Activated CD4-positive, alpha-beta memory T cell treated with anti-CD3 and anti-CD28 coated beads for 36 hours (primary cell): ENCODE measurements around the gene MTAP. TPM values are rescaled to one million over a fixed set of nuclear protein-coding genes. Genes with fewer than 3 reads are reported as not detected.

ENCODE experiments used
- CTCF ChIA-PET: fragments of 350-600 bp; sonication (Branson Sonifier 250); formaldehyde crosslinking; loops from one replicate; lab custom pipeline; 2021; ENCODE audit warnings: antibody characterized with exemption, inconsistent platforms; lab: Charles Lee
- POLR2A ChIA-PET: fragments of 350-600 bp; sonication (Branson Sonifier 250); formaldehyde crosslinking; loops from one replicate; lab custom pipeline; 2021; ENCODE audit warnings: antibody characterized with exemption; lab: Charles Lee
- DNase-seq: peaks from one replicate; pipeline ENCODE4 v3.0.0-alpha.2; 2020
- H3K27ac Mint-ChIP-seq: one replicate; pipeline ENCODE4 v1.8.0; 2021; ENCODE audit warnings: mixed read lengths
- H3K27me3 Mint-ChIP-seq: one replicate; pipeline ENCODE4 v1.8.0; 2021; ENCODE audit warnings: mixed read lengths
- H3K36me3 Mint-ChIP-seq: one replicate; pipeline ENCODE4 v1.8.0; 2021; ENCODE audit warnings: mixed read lengths
- H3K4me1 Mint-ChIP-seq: one replicate; pipeline ENCODE4 v1.8.0; 2021; ENCODE audit warnings: low read depth, mixed read lengths
- H3K4me3 Mint-ChIP-seq: one replicate; pipeline ENCODE4 v1.8.0; 2021; ENCODE audit warnings: mild to moderate bottlenecking, mixed read lengths
- H3K9me3 Mint-ChIP-seq: one replicate; pipeline ENCODE4 v1.8.0; 2021; ENCODE audit warnings: mixed read lengths
- intact Hi-C: fragments of 100-400 bp; cut with micrococcal nuclease; formaldehyde crosslinking; loops from one replicate; pipeline ENCODE4 v1.15.1; 2023
- total RNA-seq, 2 experiments: library from RNA; stranded (reverse); gene quantifications; one replicate each; pipeline ENCODE4 v1.2.3, GENCODE V29; 2021

Gene MTAP
- total RNA-seq, 2 experiments from 2014 or later = 55.6 to 62.3 TPM

DNA sequence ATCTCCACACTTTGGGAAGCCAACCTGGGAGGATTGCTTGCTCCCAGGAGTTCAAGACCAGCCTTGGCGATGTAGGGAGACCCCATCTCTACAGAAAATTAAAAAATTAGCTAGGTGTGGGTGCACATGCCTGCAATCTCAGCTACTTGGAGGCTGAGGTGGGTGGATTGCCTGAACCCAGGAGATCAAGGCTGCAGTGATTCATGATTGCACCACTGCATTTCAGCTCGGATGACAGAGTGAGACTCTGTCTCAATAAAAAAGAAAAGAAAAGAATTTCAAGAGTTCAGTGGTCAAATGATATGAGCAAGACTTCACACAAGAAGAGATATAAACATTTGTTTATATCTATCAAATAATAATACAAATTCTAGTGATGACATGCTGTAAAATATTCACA is 23.0 kb upstream of the MTAP start:
- no peaks in the 10 kb centered on the region for H3K36me3 Mint-ChIP-seq
- intact Hi-C loops = no loop called here
- H3K27me3 Mint-ChIP-seq = no peaks in the 10 kb centered on the region
- H3K9me3 Mint-ChIP-seq = no peaks in the 10 kb centered on the region
- POLR2A ChIA-PET = no interaction called here
- CTCF ChIA-PET = interaction anchor here (1.5 to 2.2 kb wide), 3 partner anchors 9 to 345 kb away, joined by 3 to 11 read pairs (median 6); no protein-coding TSS in a partner anchor
- no peak overlapping the region for H3K4me3 Mint-ChIP-seq
- peaks cover 3% of the 10 kb centered on the region for H3K4me1 Mint-ChIP-seq
- H3K27ac Mint-ChIP-seq = no peak overlapping the region
- no peak for DNase-seq

DNA sequence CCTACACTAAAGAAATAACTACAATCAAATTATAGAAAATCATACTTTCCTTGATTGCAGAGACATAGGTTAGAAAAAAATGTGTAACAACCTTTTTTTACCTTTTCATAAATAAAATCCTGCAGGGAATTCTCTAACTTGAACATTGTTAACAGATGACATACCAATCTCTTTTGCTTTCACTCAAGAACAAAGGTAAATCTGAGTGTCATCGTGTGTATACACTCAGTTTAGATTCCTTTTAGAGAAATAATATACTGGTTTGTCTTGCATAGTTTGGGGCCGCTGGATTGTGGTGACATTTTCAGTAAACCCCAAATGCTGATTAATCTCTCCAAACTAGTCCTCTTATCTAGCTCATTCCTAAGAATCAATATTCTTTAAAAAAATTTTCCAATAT is 20.8 kb upstream of the MTAP start:
- H3K27ac Mint-ChIP-seq = no peak overlapping the region
- H3K27me3 Mint-ChIP-seq = no peaks in the 10 kb centered on the region
- no peaks in the 10 kb centered on the region for H3K9me3 Mint-ChIP-seq
- ChIA-PET CTCF (interaction anchor here (1.0 to 2.2 kb wide), 4 partner anchors 7 to 347 kb away, joined by 4 to 11 read pairs (median 6); no protein-coding TSS in a partner anchor), POLR2A (no interaction called here)
- DNase-seq = no peak
- peaks cover 3% of the 10 kb centered on the region for H3K4me1 Mint-ChIP-seq
- H3K4me3 Mint-ChIP-seq = no peak overlapping the region
- no peaks in the 10 kb centered on the region for H3K36me3 Mint-ChIP-seq
- intact Hi-C loops = no loop called here

DNA sequence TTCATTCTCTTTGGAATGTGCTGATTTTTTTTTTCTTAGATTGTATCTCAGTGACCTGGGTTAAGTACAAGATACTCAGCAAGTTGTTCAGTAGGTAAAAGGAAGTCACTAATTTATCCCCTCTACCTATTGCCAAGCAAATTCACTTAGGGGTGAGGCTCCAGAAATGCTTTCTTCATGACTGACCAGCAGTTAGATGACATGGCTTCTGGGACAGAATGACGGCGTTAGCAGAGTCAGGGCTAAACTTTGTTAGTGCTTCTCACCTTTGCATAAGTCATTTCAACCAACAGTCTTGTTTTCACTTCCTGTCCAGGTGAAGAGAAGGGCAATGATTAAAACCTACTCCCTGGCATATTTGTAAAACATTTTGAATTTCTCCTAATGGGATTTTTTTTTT is 20.2 kb upstream of the MTAP start:
- no peak overlapping the region for H3K4me3 Mint-ChIP-seq
- H3K4me1 Mint-ChIP-seq = peaks cover 3% of the 10 kb centered on the region
- intact Hi-C loops = no loop called here
- H3K36me3 Mint-ChIP-seq = no peaks in the 10 kb centered on the region
- no peak for DNase-seq
- ChIA-PET POLR2A (no interaction called here), CTCF (interaction anchor here (1.0 kb wide), 1 partner anchor 348 kb away, joined by 4 read pairs; no protein-coding TSS in a partner anchor)
- H3K27me3 Mint-ChIP-seq = no peaks in the 10 kb centered on the region
- no peaks in the 10 kb centered on the region for H3K9me3 Mint-ChIP-seq
- no peak overlapping the region for H3K27ac Mint-ChIP-seq

DNA sequence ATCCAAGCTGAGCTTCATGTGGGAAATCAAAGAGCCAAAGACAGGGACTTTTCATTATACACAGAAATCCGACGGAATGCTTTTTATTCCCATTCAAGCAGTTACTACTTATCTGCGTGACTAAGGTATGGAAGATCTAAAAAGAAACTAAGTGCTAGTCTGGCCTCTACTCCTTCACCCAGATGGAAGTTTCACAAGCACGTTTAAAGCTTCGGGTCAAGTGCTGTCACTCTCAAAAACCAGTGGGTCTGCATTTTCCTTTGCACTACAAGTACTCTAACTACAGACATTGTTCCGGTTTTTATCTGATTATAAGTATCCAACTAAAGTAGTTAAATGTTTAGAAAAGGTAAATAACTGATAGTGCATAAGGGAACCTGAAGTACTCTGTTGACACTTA is 13.7 kb upstream of the MTAP start:
- Mint-ChIP-seq H3K36me3 (no peaks in the 10 kb centered on the region), H3K4me3 (no peak overlapping the region), H3K4me1 (no peaks in the 10 kb centered on the region), H3K27ac (no peak overlapping the region), H3K27me3 (peaks cover 8% of the 10 kb centered on the region), H3K9me3 (no peaks in the 10 kb centered on the region)
- ChIA-PET POLR2A (no interaction called here), CTCF (interaction anchor here (0.8 to 4.2 kb wide), 27 partner anchors 8 to 606 kb away, joined by 3 to 56 read pairs (median 4); no protein-coding TSS in a partner anchor)
- DNase-seq = no peak
- intact Hi-C loops = loop anchor here (1.0 to 5.0 kb wide), 8 partner anchors 79 to 593 kb away; no protein-coding TSS in a partner anchor

DNA sequence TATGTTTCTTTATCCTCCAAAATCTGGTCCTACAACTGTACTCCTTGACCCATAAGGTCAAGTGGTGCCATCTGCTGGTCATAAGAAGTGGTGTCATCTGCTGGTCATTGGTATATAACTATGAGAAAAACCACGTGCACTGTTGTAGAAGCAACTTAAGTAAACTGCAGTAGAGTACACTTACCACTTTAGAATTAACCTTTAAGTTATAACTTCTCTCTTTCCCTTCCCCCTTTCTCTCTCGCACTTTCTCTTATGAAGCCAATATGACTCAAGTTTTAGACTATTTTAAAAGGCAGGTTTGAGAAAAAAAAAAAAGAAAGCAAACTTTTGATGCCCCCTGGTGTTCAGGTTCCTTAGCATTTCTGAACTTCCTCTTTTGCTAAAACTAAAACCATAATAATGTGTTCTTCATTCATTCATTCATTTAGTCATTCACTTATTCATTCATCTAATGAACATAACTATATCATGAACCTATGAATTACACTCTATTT is 12.8 kb upstream of the MTAP start:
- Mint-ChIP-seq H3K4me1 (no peaks in the 10 kb centered on the region), H3K4me3 (peak overlapping the region; percentile 40), H3K9me3 (no peaks in the 10 kb centered on the region), H3K36me3 (no peaks in the 10 kb centered on the region), H3K27me3 (peaks cover 8% of the 10 kb centered on the region), H3K27ac (no peak overlapping the region)
- ChIA-PET POLR2A (no interaction called here), CTCF (interaction anchor here (0.8 to 4.2 kb wide), 16 partner anchors 8 to 607 kb away, joined by 3 to 56 read pairs (median 4); no protein-coding TSS in a partner anchor)
- intact Hi-C loops = loop anchor here (1.0 to 5.0 kb wide), 8 partner anchors 80 to 594 kb away; no protein-coding TSS in a partner anchor
- peak; percentile 59 for DNase-seq

DNA sequence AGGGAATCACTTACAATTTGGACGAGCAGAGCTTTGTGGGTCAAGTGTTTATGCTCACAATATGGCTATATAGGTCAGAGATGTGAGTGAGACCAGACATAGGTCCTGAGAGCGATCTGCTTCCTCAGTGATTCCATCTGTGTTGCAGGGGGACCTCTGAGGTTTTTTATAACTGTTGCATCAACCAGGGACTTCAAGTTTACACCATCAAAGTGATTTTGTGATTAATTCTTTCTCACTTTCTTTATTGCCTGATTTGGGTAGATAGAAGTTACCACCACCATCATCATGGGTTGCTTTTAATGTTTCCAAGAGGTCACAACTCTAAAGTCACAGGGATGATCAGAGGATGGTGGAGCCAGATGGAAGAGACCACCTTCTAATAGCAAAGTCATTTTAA is 7.0 kb upstream of the MTAP start:
- POLR2A ChIA-PET = no interaction called here
- Mint-ChIP-seq H3K4me1 (no peaks in the 10 kb centered on the region), H3K4me3 (no peak overlapping the region), H3K27ac (no peak overlapping the region), H3K27me3 (peaks cover 21% of the 10 kb centered on the region), H3K9me3 (no peaks in the 10 kb centered on the region), H3K36me3 (no peaks in the 10 kb centered on the region)
- no peak for DNase-seq
- intact Hi-C loops = no loop called here
- CTCF ChIA-PET = interaction anchor here (0.6 to 2.0 kb wide), 2 partner anchors 34 to 330 kb away, joined by 3 to 5 read pairs; no protein-coding TSS in a partner anchor

DNA sequence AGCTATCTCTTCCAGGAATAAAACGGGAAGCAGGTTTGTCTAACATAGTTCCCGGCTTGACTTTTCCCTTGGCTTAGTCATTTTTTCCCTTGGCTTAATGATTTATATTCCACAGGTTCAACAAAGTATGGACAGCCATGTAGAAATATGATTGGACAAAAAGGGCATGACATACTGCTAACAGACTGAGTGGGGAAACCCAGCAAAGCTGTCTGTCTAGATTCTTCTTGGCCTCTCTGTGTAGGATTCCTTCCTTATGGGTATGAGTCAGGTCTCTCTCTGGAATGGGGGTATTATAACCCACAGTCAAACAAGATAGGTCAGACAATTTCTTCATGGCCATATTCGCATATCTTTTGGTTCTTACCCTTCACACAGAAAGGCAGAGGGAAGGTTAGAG is 5.7 kb upstream of the MTAP start:
- no peak overlapping the region for H3K4me3 Mint-ChIP-seq

DNA sequence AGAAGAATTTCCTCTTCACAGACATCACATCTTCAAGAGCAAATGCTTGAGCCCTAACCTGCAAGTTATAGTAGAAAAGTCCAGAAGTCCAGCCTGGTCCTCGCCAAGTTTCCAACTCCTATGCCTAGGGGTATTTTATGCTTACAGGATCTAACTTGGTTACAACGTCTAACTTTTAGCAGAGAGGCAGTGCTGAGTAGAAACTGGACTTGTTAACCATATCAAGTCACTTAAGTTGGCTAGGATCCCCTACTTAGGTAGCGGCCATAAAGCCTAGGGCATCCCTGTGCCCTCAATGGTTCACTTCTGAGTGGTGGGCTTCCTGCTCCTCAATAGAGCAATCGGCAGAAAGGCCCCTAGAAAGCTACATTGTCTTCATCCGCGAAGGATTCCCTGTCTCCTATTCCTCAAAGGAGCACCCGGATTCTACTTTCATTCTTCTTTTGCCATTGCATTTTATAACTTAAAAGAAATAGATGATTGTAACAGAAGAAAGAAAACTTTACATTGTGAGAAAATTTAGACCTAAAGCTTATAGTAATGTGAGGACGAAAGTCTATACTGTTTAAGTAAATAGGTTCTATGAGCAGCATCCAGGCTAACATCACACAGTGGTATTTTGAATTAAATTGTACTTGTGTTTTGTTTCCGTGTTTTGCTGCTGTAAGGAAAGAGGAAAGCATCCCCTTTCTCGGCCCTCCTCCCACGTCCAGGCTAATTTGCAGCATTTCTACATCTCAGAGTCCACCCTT is 1.3 kb upstream of the MTAP start:
- Mint-ChIP-seq H3K27ac (peak overlapping the region; percentile 99), H3K4me1 (peaks cover 32% of the 10 kb centered on the region), H3K36me3 (peaks cover 13% of the 10 kb centered on the region), H3K9me3 (no peaks in the 10 kb centered on the region), H3K4me3 (peak overlapping the region; percentile 98), H3K27me3 (peaks cover 17% of the 10 kb centered on the region)
- intact Hi-C loops = loop anchor here (5.0 kb wide), 1 partner anchor 224 kb away; no protein-coding TSS in a partner anchor
- CTCF ChIA-PET = interaction anchor here (0.8 to 4.7 kb wide), 3 partner anchors 12 to 208 kb away, joined by 4 to 25 read pairs (median 14); partner anchors contain the start of gene CDKN2B
- DNase-seq = no peak
- POLR2A ChIA-PET = no interaction called here

More for the DNA sequence above, 5.7 kb upstream of the MTAP start:
- no peak overlapping the region for H3K27ac Mint-ChIP-seq
- peaks cover 19% of the 10 kb centered on the region for H3K27me3 Mint-ChIP-seq
- POLR2A ChIA-PET = no interaction called here
- H3K4me1 Mint-ChIP-seq = peaks cover 4% of the 10 kb centered on the region
- no peak for DNase-seq
- intact Hi-C loops = no loop called here
- CTCF ChIA-PET = interaction anchor here (0.6 to 2.0 kb wide), 2 partner anchors 331 to 1938 kb away, joined by 3 to 5 read pairs; no protein-coding TSS in a partner anchor
- no peaks in the 10 kb centered on the region for H3K9me3 Mint-ChIP-seq
- no peaks in the 10 kb centered on the region for H3K36me3 Mint-ChIP-seq

DNA sequence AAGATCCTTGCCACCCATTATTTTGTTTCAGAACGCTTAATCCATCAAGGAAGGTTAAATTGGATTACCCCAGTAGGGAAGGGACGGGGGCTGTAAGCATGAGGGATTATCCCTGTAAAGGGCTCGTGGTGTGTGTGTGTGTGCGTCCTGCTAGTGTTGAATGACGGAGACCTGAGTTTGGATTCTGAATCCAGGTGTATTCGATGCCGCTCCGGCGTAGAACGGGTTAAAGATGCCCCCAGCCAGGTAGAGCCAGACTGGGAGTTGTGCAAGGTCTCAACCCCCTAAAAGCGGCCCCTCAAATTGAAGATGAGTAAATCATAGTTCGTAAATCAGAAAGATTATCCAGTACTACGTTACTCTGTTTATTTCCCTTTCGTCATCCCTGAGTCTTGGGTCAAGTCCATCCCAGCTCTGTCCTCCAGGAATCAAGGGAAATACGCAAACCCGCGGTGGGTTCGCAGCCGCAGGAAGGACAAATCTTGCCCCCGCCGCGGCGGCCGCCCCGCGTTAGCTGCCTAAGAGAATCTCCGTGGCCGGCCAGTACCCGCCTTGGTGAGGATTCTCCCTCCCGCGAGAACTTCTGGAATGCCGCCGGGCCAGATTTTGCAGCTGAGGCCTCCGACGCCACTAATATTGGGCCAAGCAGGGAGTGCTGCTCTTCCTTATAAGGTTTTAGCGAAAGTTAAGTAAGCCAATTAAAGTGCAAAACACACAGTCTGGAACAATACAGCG is 586 bp upstream of the MTAP start:
- peaks cover 11% of the 10 kb centered on the region for H3K27me3 Mint-ChIP-seq
- H3K4me1 Mint-ChIP-seq = peaks cover 36% of the 10 kb centered on the region
- intact Hi-C loops = loop anchor here (2.0 to 5.0 kb wide), 2 partner anchors 225 to 467 kb away; partner anchors contain the start of gene KLHL9
- peaks cover 17% of the 10 kb centered on the region for H3K36me3 Mint-ChIP-seq
- H3K27ac Mint-ChIP-seq = peak overlapping the region; percentile 99
- DNase-seq = peak; percentile 37
- peak overlapping the region; percentile 98 for H3K4me3 Mint-ChIP-seq
- no peaks in the 10 kb centered on the region for H3K9me3 Mint-ChIP-seq
- ChIA-PET POLR2A (interaction anchor here (0.9 to 2.0 kb wide), 2 partner anchors 10 to 95 kb away, joined by 4 to 8 read pairs; no protein-coding TSS in a partner anchor), CTCF (interaction anchor here (0.5 to 4.7 kb wide), 4 partner anchors 11 to 360 kb away, joined by 3 to 25 read pairs (median 9); partner anchors contain the start of gene CDKN2B)

DNA sequence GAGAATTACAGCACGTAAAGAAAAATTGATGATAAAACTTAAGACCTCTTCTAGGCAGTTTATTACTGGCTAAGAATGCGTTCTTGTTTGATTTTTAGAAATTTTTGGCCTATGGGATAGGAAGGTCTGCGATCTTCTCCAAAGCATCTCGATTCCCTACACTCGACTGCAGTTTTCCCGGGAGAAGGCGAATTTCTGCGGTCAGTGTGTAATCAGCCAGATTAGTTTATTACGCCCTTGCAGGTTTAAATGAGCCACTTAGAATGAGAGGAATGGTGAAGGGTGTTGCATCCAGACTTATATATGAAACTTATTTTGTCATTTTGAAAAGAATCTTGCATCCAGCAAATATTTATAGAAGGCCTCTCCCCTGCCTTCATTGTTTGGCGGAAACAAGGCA is 1.2 kb downstream of the MTAP start:
- Mint-ChIP-seq H3K4me1 (peaks cover 47% of the 10 kb centered on the region), H3K36me3 (peaks cover 19% of the 10 kb centered on the region), H3K9me3 (no peaks in the 10 kb centered on the region), H3K4me3 (peak overlapping the region; percentile 98), H3K27ac (peak overlapping the region; percentile 99), H3K27me3 (peaks cover 4% of the 10 kb centered on the region)
- ChIA-PET POLR2A (interaction anchor here (2.0 kb wide), 1 partner anchor 8 kb away, joined by 8 read pairs; no protein-coding TSS in a partner anchor), CTCF (interaction anchor here (3.5 to 4.7 kb wide), 2 partner anchors 9 to 205 kb away, joined by 14 to 25 read pairs; partner anchors contain the start of gene CDKN2B)
- no peak for DNase-seq
- intact Hi-C loops = loop anchor here (2.0 to 5.0 kb wide), 2 partner anchors 226 to 469 kb away; partner anchors contain the start of gene KLHL9

DNA sequence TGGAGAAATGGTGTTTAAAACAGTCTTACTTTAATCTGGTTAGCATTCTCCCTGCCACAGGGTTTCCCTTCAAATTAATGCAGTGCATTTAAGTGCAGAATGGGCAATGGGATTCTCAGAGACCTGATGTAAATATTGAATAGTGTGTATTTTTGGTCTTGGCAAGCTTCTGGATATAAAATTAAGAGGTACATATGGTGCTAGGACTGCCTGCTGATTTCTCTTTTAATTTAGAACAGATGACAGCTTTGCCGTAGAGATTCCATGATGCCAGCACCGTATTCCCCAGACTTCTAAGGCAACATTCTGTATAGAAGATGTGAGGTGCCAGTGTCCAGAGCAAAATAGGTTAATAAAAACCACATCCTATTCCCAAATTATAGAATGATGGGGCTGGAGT is 1.9 kb downstream of the MTAP start:
- ChIA-PET POLR2A (no interaction called here), CTCF (interaction anchor here (0.6 to 4.7 kb wide), 3 partner anchors 9 to 226 kb away, joined by 3 to 25 read pairs (median 14); partner anchors contain the start of gene CDKN2B)
- Mint-ChIP-seq H3K36me3 (peaks cover 24% of the 10 kb centered on the region), H3K27me3 (peaks cover 4% of the 10 kb centered on the region), H3K4me1 (peaks cover 54% of the 10 kb centered on the region), H3K27ac (peak overlapping the region; percentile 99), H3K9me3 (no peaks in the 10 kb centered on the region), H3K4me3 (peak overlapping the region; percentile 98)
- DNase-seq = no peak
- intact Hi-C loops = loop anchor here (5.0 kb wide), 1 partner anchor 227 kb away; no protein-coding TSS in a partner anchor
